GM21529 (cell line): ENCODE measurements around the gene ALOX5.
"Not testable (repeated sequence)": the region's sequence is repeated elsewhere in the genome, so short reads cannot be mapped to it uniquely, and the experiment has no call there.

ENCODE experiments used
- ATAC-seq: cut with Tn5 transposase; IDR thresholded peaks from one replicate; pipeline ENCODE4 v1.9.1; 2021; ENCODE audit not compliant: unreplicated experiment

ALOX5 gene

GRCh38 chr10:45373576-45374349 is at the start of gene ALOX5:
Gene ALOX5, plus strand, starts transcription at chr10:45374216. Its CDS starts 64 bp downstream, at chr10:45374280.
- ATAC-seq, result peak; percentile 55

DNA sequence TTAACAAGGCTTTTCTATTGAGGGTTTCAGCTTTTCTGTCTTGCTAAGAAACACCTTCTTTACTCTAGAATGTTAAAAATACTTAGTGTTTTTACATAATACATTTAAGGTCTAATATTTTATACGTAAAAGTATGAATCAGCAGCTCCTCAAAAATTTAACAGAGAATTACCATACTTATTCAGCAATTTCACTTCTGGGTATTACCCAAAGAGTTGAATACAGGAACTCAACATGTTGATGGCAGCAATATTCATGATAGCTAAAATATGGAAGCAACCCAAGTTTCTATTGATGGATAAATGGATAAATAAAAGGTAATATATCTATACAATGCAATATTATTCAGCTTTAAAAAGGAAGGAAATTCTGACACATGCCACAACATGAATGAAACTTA is 48.9 kb upstream of the ALOX5 start:
- no peak for ATAC-seq

GRCh38 chr10:45326864-45327263 is 47.2 kb upstream of the ALOX5 start:
- ATAC-seq, result not testable (repeated sequence)

DNA sequence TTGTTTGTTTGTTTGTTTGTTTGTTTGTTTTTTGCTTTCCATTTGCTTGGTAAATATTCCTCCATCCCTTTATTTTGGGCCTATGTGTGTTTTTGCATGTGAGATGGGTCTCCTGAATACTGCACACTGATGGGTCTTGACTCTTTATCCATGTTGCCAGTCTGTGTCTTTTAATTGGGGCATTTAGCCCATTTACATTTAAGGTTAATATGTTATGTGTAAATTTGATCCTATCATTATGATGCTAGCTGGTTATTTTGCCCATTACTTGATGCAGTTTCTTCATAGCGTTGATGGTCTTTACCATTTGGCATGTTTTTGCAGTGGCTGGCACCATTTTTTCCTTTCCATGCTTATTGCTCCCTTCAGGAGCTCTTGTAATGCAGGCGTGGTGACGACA is 42.2 kb upstream of the ALOX5 start:
- not testable (repeated sequence) for ATAC-seq

- ATAC-seq, result no peak
These were observed 34.1 kb upstream of the ALOX5 start for GRCh38 chr10:45339894-45340293.

DNA sequence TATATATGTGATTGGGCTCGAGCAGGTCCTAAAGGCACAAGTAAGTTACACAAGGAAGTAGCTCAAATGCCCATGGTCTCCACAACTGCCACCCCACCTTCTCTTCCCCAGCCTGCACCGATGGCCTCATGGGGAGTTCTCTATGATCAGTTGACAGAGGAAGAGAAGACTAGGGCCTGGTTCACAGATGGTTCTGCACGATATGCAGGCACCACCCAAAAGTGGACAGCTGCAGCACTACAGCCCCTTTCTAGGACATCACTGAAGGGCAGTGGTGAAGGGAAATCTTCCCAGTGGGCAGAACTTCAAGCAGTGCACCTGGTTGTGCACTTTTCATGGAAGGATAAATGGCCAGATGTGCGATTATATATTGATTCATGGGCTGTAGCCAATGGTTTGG is 33.6 kb upstream of the ALOX5 start:
- not testable (repeated sequence) for ATAC-seq

GRCh38 chr10:45346652-45347335 is 27.2 kb upstream of the ALOX5 start:
- ATAC-seq, result not testable (repeated sequence)

- not testable (repeated sequence) for ATAC-seq
These were observed 26.6 kb upstream of the ALOX5 start for GRCh38 chr10:45347464-45347863.

DNA sequence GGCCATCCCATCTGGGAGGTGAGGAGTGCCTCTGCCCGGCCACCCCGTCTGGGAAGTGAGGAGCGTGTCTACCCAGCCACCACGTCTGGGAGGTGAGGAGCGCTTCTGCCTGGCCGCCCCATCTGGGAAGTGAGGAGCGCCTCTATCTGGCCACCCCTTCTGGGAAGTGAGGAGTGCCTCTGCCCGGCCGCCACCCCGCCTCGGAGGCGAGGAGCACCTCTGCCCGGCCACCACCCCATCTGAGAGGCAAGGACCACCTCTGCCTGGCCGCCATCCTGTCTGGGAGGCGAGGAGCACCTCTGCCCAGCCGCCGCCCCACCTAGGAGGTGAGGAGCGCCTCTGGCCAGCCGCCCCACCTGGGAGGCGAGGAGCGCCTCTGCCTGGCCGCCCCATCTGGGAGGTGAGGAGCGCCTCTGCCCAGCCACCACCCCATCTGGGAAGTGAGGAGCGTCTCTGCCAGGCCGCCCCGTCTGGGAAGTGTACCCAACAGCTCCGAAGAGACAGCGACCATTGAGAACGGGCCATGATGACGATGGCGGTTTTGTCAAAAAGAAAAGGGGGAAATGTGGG is 25.7 kb upstream of the ALOX5 start:
- ATAC-seq, result not testable (repeated sequence)

DNA sequence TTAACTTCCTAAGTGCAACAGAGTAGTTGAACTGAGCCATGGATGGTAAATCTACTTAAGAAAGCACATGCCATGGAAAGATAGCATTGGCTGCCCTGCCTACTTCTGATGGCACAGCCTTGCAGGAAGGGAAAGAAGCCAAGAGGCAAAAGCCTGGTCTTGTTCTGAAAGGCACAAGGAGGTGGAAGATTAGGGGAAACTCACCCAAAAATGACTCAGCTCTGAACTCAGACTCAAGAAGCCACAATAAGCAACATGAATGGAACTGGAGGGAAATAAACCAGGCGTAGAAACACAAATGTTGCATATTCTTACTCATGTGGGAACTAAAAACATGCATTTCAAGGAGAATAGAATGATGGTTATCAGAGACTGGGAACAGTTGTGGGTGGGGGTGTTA is 20.8 kb upstream of the ALOX5 start:
- ATAC-seq, result peak; percentile 54

GRCh38 chr10:45354261-45354660 is 19.8 kb upstream of the ALOX5 start:
- no peak for ATAC-seq

- no peak for ATAC-seq
These were observed 18.5 kb upstream of the ALOX5 start for GRCh38 chr10:45355494-45355893.

DNA sequence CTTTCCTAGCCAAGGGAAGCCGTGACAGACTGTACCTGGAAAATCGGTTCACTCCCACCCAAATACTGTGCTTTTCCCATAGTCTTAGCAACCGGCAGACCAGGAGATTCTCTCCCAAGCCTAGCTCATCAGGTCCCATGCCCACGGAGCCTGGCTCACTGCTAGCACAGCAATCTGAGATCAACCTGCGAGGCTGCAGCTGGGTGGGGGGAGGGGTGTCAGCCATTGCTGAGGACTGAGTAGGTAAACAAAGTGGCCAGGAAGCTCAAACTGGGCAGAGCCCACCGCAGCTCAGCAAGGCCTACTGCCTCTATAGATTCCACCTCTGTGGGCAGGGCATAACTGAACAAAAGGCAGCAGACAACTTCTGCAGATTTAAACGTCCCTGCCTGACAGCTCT is 15.1 kb upstream of the ALOX5 start:
- ATAC-seq, result not testable (repeated sequence)

- not testable (repeated sequence) for ATAC-seq
These were observed 11.8 kb upstream of the ALOX5 start for GRCh38 chr10:45361983-45362799.

GRCh38 chr10:45367643-45368042 is 6.4 kb upstream of the ALOX5 start:
- ATAC-seq, result not testable (repeated sequence)

GRCh38 chr10:45368181-45368580 is 5.8 kb upstream of the ALOX5 start:
- no peak for ATAC-seq

DNA sequence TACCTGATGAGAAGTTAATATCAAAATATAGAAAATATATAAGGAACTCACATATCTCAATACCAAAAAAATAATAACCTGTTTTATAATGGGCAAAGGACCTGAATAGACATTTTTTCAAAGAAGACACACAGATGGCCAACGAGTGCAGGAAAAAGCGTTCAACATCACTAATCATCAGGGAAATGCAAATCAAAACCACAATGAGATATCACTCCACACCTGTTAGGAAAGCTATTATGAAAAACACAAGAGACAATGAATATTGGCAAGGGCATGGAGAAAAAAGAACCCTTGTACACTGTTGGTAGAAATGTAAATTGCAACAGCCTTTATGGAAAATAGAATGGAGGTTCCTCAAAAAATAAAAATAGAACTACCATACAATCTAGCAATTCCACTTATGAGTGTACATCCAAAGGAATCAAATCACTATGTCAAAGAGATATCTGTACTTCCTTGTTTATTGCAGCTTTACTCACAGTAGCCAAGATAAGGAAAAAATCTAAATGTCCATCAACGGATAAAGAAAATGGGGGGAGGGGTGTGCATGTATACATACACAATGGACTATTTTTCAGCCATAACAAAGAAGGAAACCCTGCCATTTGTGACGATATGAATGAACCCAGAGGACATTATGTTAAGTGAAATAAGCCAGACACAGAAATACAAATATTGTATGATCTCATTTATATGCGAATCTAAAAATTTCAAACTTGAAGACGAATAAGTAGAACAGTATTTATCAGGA is 3.6 kb upstream of the ALOX5 start:
- no peak for ATAC-seq

GRCh38 chr10:45371560-45371959 is 2.5 kb upstream of the ALOX5 start:
- ATAC-seq, result no peak

DNA sequence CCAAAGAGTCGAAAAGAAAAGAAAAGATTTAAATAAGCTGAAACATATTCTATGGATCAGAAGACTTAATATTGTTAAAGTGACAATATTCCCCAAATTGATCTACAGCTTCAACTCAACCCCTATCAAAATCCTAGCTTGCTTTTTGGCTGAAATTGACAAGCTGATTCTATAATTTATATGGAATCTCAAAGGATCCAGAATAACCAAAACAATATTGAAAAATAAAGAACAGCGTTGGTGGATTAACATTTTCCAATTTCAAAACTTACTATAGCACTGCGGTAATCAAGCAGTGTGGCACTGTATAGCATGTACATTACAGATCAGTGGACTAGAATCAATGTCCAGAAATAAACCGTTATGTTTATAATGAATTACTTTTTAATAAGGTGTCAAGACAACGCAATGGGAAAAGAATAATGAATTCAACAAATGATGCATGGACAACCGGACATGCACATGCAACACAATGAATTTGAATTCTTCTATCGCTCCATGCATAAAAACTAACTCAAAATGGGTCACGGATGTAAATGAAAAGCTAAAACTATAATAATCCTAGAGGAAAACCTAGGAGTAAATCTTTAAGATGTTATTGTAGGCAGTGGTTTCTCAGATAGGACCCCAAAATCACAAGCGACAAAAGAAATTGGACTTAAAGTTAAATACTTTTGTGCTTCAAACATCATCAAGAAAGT is 1.6 kb upstream of the ALOX5 start:
- ATAC-seq, result no peak
